ENCODE measurements around the gene IPO5. TPM values are rescaled to one million over a fixed set of nuclear protein-coding genes. Genes with fewer than 3 reads are reported as not detected.

Gene IPO5
- polyA plus RNA-seq, 1 donor (not counting 4 experiments of a cell fraction or from before 2014, with no cell fraction given) = 130 TPM

- H3K4me1 ChIP-seq (ENCODE audit: control insufficient read depth, extremely low read depth, insufficient read depth, low read length) = no peaks in the 10 kb centered on the region
- no peak overlapping the region for H3K27ac ChIP-seq (ENCODE audit: control insufficient read depth, insufficient read depth, low read length)
- no peak overlapping the region for H3K9ac ChIP-seq (ENCODE audit: control insufficient read depth, extremely low read depth, insufficient read depth, low read length)
- H3K4me2 ChIP-seq (ENCODE audit: control insufficient read depth, extremely low read depth, insufficient read depth, low read depth, low read length) = no peak overlapping the region
- DNase-seq (ENCODE audit: low read depth, low spot score) (no peak), FAIRE-seq (no peak)
- no peaks in the 10 kb centered on the region for H4K20me1 ChIP-seq (ENCODE audit: control insufficient read depth, extremely low read depth, insufficient read depth, low read length)
- H2AFZ ChIP-seq (ENCODE audit: control insufficient read depth, low read length) = no peak overlapping the region
- no peaks in the 10 kb centered on the region for H3K9me3 ChIP-seq (ENCODE audit: control insufficient read depth, low read depth, low read length)
- H3K36me3 ChIP-seq (ENCODE audit: control insufficient read depth in 2 of 2, extremely low read depth in 1 of 2, insufficient read depth in 2 of 2, low read length in 2 of 2) = no peaks in the 10 kb centered on the region
- no peaks in the 10 kb centered on the region for H3K9me1 ChIP-seq (ENCODE audit: control insufficient read depth, extremely low read depth, insufficient read depth, low read length)
- no peak overlapping the region for H3K4me3 ChIP-seq (ENCODE audit: control insufficient read depth in 2 of 3, extremely low read depth in 1 of 3, insufficient read depth in 2 of 3, low read depth in 1 of 3, low read length in 3 of 3)
- TF ChIP-seq EZH2 (IDR thresholded peaks at IDR 0.05; ENCODE audit: low read length) (no peak), CTCF (optimal IDR thresholded peaks at IDR 0.05 in 1 of 3, IDR thresholded peaks at IDR 0.05 in 1 of 3, conservative IDR thresholded peaks at IDR 0.05 in 1 of 3; ENCODE audit: extremely low read depth in 1 of 3, insufficient read depth in 2 of 3, low read length in 3 of 3) (no peak)
- dilution Hi-C loops (cut with MboI; ENCODE audit: extremely low pct_ligation_motif_present, low sequenced_read_pairs) = no loop called here
- no peaks in the 10 kb centered on the region for H3K27me3 ChIP-seq (ENCODE audit: control insufficient read depth, extremely low read depth, insufficient read depth, low read length)
- H3K79me2 ChIP-seq (ENCODE audit: control insufficient read depth, insufficient read depth, low read length) = no peaks in the 10 kb centered on the region
These were observed 85.8 kb downstream of the IPO5 start for GRCh38 chr13:98039261-98039660.

- H3K36me3 ChIP-seq (ENCODE audit: control insufficient read depth in 2 of 2, extremely low read depth in 1 of 2, insufficient read depth in 2 of 2, low read length in 2 of 2) = no peaks in the 10 kb centered on the region
- no peaks in the 10 kb centered on the region for H3K79me2 ChIP-seq (ENCODE audit: control insufficient read depth, insufficient read depth, low read length)
- TF ChIP-seq CTCF (optimal IDR thresholded peaks at IDR 0.05 in 1 of 3, IDR thresholded peaks at IDR 0.05 in 1 of 3, conservative IDR thresholded peaks at IDR 0.05 in 1 of 3; ENCODE audit: extremely low read depth in 1 of 3, insufficient read depth in 2 of 3, low read length in 3 of 3) (no peak), EZH2 (IDR thresholded peaks at IDR 0.05; ENCODE audit: low read length) (no peak)
- H3K4me3 ChIP-seq (ENCODE audit: control insufficient read depth in 2 of 3, extremely low read depth in 1 of 3, insufficient read depth in 2 of 3, low read depth in 1 of 3, low read length in 3 of 3) = no peak overlapping the region
- H2AFZ ChIP-seq (ENCODE audit: control insufficient read depth, low read length) = no peak overlapping the region
- dilution Hi-C loops (cut with MboI; ENCODE audit: extremely low pct_ligation_motif_present, low sequenced_read_pairs) = no loop called here
- H3K4me2 ChIP-seq (ENCODE audit: control insufficient read depth, extremely low read depth, insufficient read depth, low read depth, low read length) = no peak overlapping the region
- H4K20me1 ChIP-seq (ENCODE audit: control insufficient read depth, extremely low read depth, insufficient read depth, low read length) = no peaks in the 10 kb centered on the region
- no peak for FAIRE-seq
- H3K9me1 ChIP-seq (ENCODE audit: control insufficient read depth, extremely low read depth, insufficient read depth, low read length) = no peaks in the 10 kb centered on the region
- no peaks in the 10 kb centered on the region for H3K27me3 ChIP-seq (ENCODE audit: control insufficient read depth, extremely low read depth, insufficient read depth, low read length)
- no peaks in the 10 kb centered on the region for H3K9me3 ChIP-seq (ENCODE audit: control insufficient read depth, low read depth, low read length)
- no peak for DNase-seq (ENCODE audit: low read depth, low spot score)
- no peak overlapping the region for H3K9ac ChIP-seq (ENCODE audit: control insufficient read depth, extremely low read depth, insufficient read depth, low read length)
- no peaks in the 10 kb centered on the region for H3K4me1 ChIP-seq (ENCODE audit: control insufficient read depth, extremely low read depth, insufficient read depth, low read length)
- no peak overlapping the region for H3K27ac ChIP-seq (ENCODE audit: control insufficient read depth, insufficient read depth, low read length)
These were observed 86.5 kb downstream of the IPO5 start for GRCh38 chr13:98039964-98040363.

All from keratinocyte (primary cell).